GM21515 (cell line): Measurements from ENCODE around the gene DLG2.

Source experiments
- ATAC-seq: cut with Tn5 transposase; IDR thresholded peaks from one replicate; pipeline ENCODE4 v1.9.1; 2021; ENCODE audit not compliant: unreplicated experiment

Gene DLG2

DNA sequence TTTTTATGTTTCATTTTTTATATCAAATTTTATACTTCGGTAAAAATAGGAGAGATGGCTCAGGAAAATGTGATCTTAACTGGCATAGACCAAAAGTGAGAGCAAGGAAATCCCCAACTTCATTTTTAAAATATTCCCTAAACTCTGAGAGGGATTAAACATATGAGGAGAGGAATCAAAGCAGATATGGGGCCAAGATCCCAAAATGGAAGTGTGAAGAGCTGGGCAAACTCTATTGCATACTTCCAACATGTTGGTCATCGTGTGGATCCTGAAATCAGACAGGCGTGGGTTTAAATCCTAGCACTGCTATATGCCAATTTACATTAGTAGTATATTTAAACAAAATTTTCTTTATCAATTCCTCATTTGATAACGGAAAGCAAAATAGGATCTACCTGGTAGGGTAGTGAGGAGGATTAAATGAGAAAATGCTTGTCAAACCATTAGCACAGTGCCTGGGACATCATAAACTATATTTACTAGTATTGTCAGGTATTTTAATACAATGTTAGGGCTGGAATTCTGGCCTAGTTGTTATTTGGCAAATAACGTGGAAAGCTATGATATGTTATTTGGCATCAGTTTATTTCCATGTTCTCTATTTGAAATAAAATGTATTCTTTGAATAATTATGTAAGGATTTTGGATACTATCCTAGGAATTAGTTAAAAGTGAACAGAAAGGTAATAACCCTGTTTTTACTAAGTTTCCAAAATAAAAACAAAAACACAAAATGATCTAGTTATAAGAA is 1948.1 kb downstream of the DLG2 start:
- no peak for ATAC-seq

- no peak for ATAC-seq
Measured at GRCh38 chr11:83677730-83678129, 1949.4 kb downstream of the DLG2 start.

GRCh38 chr11:83676056-83676601 is 1951.0 kb downstream of the DLG2 start:
- ATAC-seq = no peak

DNA sequence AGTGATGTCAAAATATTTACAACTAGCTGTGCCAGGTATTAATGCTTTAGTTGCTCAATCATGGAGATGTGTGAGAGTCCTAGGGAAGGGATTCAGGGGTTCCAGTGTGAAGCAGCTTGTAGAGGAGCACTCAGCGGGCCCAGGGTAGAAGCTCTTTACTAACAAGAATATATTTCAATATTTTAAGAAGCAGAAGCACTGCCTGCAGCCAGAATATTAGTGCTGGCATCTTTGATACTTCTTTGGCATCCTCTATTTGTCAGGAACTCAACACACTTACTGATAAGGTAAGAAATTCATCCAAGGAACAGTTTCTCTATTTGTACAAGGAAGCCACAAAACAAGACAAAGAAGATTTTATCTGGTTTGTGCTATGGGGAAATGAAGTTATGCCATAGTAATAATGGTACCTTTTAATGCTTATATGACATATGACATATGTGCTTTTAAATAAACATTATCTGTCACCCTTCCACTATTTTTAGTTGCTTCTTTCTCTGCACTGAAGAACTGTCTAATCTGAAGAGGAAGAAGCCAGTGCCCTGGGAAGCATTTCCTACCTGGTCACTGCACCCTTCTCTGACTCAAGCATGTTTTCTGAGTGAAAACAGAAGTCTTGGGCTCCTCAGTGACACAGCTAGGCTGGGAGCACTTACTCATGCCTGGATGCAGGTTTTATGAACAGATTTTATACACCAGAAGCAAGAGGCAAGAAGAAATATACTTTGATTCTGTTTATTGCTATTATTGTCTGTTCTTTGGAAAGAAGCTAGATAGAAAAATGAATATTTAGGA is 1952.8 kb downstream of the DLG2 start:
- no peak for ATAC-seq

GRCh38 chr11:83671289-83671688 is 1955.9 kb downstream of the DLG2 start:
- ATAC-seq = no peak

- no peak for ATAC-seq
Measured at GRCh38 chr11:83666149-83666548, 1961.0 kb downstream of the DLG2 start.

GRCh38 chr11:83663988-83664387 is 1963.2 kb downstream of the DLG2 start:
- no peak for ATAC-seq

DNA sequence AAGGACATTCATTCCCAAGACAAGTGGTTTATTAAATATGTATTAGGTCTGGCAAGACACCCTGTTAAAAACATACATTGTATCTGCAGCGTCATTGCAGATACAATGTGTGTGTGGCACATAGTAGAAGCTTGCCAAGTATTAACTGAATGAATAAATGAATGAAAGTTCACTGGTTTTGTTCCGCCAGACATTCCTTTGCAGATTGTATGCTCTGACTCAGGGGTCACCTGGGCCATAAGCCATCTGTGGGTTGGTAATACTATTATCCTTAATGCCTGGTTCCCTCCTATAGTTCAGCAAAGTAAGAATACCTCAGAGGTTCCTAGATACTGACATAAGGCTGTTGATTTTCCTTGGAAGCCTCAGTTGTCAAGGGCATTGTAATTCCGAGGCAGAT is 1963.7 kb downstream of the DLG2 start:
- ATAC-seq = no peak

DNA sequence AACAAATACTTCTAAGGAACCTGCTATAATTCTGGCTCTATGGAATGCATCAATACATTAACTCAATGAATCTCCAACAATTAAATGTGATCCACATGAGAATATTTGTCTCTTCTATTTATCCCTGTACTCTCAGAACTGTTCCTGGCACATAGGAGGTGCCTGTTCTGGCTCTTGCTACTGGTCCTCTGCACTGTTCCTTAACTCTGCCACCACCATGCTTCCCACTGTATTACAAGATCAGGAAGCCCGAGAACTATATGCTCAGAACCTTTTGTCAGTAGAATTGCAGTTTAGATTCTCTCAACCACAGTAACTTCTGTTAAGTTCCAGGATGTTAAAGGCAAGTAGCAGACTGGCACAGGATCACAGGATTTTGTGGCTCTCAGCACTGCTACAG is 1964.7 kb downstream of the DLG2 start:
- no peak for ATAC-seq

DNA sequence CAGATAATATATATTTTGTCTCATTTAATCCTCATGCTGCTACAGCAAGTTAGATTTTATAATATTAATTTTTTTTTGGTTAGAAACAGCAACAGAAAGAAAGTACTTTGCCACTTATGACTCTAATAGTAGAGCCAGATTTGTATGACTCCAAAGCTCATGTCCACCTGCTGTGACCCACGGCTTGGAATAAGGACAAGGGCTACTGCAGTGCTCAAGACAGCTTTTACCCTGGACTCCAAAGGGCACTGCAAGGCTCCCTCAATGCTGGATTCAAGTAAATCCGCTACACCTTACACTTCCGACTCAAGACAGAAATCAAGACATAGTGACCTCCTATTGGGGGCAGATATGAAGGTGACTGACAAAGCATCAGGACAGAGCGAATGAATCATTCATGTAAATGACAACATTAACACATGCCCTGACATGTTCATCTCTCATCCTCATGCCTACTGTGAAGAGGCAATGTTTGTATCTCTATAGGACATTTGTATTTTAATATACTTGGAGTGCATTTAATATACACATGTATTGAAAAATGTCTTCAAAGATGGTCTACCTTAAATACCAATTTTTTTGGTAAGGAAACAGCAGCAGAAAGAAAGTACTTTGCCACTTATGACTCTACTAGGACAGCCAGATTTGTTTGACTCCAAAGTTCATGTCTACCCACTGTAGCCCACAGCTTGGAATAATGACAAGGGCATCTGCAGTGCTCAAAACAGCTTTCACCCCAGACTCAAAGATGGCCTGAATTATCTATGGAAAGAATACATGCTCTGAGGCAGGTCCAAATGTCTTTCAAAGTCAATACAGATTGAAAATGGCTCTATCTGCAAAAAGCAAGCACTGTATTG is 1965.4 kb downstream of the DLG2 start:
- no peak for ATAC-seq

DNA sequence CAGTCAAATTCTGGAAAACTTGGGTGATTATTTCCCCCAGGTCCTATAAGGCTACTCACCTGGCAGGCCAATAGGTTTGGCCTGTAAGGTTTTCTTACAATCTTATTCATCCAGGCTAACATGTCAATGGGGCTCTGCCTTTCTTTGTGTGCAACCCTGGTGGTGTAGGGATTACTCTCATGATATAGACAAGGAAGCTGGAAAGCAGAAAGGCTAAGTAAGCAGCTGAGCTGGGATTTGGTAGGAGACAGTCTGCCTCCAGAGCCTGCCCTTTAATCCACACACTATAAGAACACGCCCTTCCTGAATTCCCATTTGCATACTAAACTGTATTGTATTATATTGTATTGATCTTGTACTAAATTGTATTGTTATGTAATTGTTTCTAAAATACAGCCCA is 1967.7 kb downstream of the DLG2 start:
- ATAC-seq = no peak

- no peak for ATAC-seq
Measured at GRCh38 chr11:83656796-83657330, 1970.3 kb downstream of the DLG2 start.

DNA sequence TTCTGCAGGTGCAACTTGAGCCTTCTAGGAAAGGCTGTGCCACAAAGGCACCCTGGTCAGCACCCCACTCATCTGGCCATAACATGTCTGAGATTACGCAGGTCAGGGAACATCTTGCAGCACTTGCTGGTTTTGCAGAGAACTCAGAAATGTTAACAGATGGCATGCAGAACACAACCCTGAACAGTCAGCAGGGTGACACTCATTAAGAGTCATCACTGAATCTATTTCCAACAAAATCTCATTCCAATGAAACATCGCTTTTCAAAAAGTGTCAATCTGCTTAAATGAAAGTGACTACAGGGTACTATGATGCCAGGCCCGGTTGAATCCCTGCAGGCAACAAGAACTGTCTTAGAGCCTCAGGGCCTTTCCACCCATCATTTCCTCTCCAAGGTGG is 1971.2 kb downstream of the DLG2 start:
- ATAC-seq = no peak

GRCh38 chr11:83649528-83649855 is 1977.7 kb downstream of the DLG2 start:
- ATAC-seq = no peak

DNA sequence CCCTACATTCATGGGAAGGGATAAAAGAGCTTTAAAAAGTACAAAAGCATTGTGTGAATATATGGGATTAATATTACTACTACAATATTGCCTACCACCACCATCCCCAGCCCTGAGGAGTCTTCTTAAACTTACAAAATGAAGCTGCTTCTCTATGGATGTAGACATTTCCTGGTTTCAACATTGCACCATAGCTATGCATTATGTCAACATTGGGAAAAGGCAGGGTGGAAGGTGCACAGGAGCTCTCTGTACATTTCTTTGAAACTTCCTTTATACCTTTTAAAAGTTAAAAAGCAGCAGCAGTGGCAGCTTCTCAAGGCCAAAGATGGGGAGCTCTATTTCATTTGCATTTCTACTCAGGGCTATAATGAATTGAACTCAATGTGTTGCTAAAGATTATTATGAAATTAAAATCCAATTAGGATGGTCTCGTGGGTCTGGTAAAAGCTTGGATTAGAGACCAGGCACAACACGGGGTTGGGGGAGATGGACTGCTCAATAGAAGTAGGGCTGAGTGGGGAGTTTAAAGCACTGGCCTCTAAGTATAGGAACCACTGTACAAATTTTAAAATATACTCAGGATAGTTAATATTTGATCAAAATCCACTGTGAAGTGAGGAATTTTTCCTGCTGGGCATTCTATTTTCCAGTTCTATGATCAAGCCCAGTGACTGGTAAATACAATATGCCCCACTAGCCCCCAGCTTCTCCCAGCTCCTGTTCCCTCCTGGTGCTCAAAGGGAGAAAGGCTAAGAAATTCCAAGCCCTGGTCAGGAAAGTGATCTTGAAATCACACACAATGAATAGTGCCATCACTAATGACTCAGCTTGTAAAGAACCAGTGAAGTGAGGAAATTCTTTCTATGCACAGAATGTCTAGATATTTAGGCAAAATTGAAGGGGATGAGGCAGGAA is 1978.3 kb downstream of the DLG2 start:
- no peak for ATAC-seq

- no peak for ATAC-seq
Measured at GRCh38 chr11:83645561-83645960, 1981.6 kb downstream of the DLG2 start.

DNA sequence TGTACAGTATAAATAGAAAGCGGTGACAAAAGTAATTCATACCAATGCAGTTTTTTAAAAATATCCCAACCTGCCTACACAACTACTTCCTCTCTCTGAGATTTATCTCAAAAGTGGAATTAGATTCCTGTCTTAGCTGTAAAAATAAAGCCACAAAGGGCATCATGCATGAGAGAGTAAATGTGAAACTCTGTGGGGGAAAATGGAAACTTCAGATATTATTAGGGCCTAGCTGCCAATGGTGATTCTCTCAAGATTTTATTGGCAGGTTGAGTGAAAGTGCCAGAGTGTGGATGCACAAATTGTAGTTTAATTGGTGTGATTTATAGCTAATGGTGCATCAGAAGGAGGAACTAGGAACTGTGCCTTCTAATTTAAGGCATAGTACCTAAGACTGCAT is 1984.0 kb downstream of the DLG2 start:
- no peak for ATAC-seq

DNA sequence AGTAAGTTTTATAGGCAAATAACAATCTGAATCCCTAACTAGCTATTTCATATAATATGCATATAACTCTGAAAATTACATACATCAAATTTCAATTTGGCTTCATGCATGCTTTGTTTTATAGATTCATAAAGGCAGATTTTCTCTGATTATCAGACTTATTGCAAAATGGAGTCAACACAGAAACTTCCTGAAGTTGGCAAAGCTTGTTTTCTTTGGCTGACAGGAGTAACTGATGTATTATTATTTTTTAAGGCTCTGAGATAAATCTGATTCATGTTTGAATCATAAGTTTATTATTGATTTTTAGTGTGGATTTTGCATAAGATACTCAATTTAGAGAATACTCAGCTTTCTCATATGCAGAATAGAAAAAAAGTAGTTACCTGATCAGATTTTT is 1984.6 kb downstream of the DLG2 start:
- ATAC-seq = no peak

DNA sequence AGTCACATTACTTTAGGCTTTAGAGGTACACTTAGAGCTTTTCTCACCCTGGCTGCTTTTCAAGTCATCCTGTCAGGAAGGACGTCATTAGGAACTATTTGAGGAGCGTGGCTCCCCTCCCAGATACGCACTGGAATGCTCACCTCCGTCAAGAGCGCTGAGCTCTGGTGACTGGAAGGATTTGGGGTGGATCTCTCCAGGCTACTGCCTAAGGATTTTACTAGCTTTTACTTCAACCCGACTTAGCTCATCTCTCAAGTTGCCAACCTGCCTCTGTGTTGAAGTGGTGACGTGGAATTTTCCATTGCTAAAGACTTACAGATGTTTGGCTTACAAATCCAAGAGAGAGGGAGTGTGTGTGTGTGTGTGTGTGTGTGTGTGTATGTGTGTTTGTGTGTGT is 1985.6 kb downstream of the DLG2 start:
- no peak for ATAC-seq
